ENCODE results near the gene KRTAP1-1.
"Not testable (repeated sequence)": the region's sequence is repeated elsewhere in the genome, so short reads cannot be mapped to it uniquely, and the experiment has no call there.

Gene KRTAP1-1

GRCh38 chr17:41012326-41013120 is 28.7 kb downstream of the KRTAP1-1 start:
- no peak for DNase-seq (ENCODE audit: low read depth in 2 of 2)

GRCh38 chr17:41010441-41010840 is 30.8 kb downstream of the KRTAP1-1 start:
- DNase-seq (ENCODE audit: low read depth in 2 of 2) = no peak

GRCh38 chr17:41009936-41010335 is 31.3 kb downstream of the KRTAP1-1 start:
- DNase-seq (ENCODE audit: low read depth in 2 of 2) = no peak

GRCh38 chr17:41009301-41009760 is 31.9 kb downstream of the KRTAP1-1 start:
- no peak for DNase-seq (ENCODE audit: low read depth in 2 of 2)

GRCh38 chr17:41008811-41009210 is 32.4 kb downstream of the KRTAP1-1 start, which contains the start of gene KRTAP3-1:
Gene KRTAP3-1, minus strand, starts transcription at chr17:41009128. Its CDS starts 54 bp downstream, at chr17:41009074.
- no peak for DNase-seq (ENCODE audit: low read depth in 2 of 2)

- DNase-seq (ENCODE audit: low read depth in 2 of 2) = no peak
Measured at GRCh38 chr17:41004397-41004796, 36.9 kb downstream of the KRTAP1-1 start.

- DNase-seq (ENCODE audit: low read depth in 2 of 2) = no peak
Measured at GRCh38 chr17:41003926-41004325, 37.3 kb downstream of the KRTAP1-1 start.

GRCh38 chr17:41002814-41003213 is 38.4 kb downstream of the KRTAP1-1 start:
- no peak for DNase-seq (ENCODE audit: low read depth in 2 of 2)

GRCh38 chr17:41001795-41002194 is 39.5 kb downstream of the KRTAP1-1 start:
- no peak for DNase-seq (ENCODE audit: low read depth in 2 of 2)

- not testable (repeated sequence) for DNase-seq (ENCODE audit: low read depth in 2 of 2)
Measured at GRCh38 chr17:40999563-40999962, 41.7 kb downstream of the KRTAP1-1 start, which contains the start of gene KRTAP3-2. Gene KRTAP3-2, minus strand, starts transcription at chr17:40999906. Its CDS starts 53 bp downstream, at chr17:40999853.

GRCh38 chr17:40997361-40997760 is 43.9 kb downstream of the KRTAP1-1 start:
- no peak for DNase-seq (ENCODE audit: low read depth in 2 of 2)

GRCh38 chr17:40996829-40997228 is 44.4 kb downstream of the KRTAP1-1 start:
- no peak for DNase-seq (ENCODE audit: low read depth in 2 of 2)

- no peak for DNase-seq (ENCODE audit: low read depth in 2 of 2)
Measured at GRCh38 chr17:40995116-40995515, 46.1 kb downstream of the KRTAP1-1 start.

- DNase-seq (ENCODE audit: low read depth in 2 of 2) = no peak
Measured at GRCh38 chr17:40993839-40994238, 47.4 kb downstream of the KRTAP1-1 start, which contains the start of gene KRTAP3-3. Gene KRTAP3-3, minus strand, starts transcription at chr17:40994164. Its CDS starts 67 bp downstream, at chr17:40994097.

GRCh38 chr17:40993084-40993483 is 48.2 kb downstream of the KRTAP1-1 start:
- DNase-seq (ENCODE audit: low read depth in 2 of 2) = no peak

GRCh38 chr17:40992666-40993065 is 48.6 kb downstream of the KRTAP1-1 start:
- no peak for DNase-seq (ENCODE audit: low read depth in 2 of 2)
